Kidney capillary endothelial cell (primary cell): Measurements from ENCODE around the gene ANTXR2.

ENCODE experiments used
- DNase-seq: peaks from one replicate; pipeline ENCODE4 v3.0.0-alpha.2; 2018; ENCODE audit warnings: low spot score

The ANTXR2 gene

DNA sequence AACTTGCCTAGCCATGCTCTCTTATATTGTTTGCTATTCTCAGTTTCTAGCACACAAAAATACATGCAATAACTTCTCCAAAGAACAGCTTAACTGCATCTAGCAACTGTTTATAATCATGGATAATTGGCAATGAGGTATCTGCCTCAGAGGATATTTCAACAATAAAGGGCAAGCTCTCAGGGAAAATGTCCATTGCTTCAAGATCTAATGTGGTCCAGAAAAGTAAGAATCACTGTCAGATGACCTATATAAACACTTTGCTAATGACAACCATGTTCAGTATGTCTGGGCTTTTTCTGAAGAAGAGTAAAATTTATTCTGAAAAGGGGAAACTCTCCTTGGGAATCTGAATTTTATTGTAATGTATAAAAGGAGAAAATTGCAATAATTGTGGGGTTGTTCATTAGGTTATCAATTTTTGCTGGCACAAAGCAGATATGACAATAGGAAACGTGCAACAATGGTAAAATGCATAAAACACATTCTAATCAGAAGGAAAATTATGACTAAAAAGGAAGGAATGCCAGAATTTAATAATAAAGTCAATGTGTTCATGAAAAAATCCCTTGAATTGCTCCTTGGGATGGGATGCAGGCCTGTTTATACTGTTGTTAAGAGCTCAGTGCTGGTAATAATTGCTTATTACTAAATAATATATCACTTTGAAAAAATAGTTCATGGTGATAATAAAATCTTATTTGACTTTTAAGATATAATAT lies 90.3 kb downstream of the ANTXR2 start:
- DNase-seq, result no peak

DNA sequence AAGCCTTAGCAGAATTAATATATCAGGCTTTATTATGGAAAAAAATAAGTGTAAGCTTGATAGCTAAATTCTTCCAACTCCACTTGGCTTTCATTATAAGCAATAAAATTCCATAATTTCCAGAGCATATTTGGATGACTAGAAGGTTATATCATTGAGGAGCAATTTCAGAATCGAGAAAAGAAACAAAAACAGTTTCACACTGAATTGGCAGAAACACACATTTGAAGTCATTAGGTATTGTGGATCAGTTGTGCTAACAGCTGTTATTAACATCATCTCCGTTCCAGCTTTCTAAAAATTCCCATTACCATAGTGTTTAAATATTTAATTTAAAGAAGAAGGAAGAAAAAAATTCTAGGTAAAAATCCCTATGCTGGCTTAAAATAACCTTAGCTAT lies 92.6 kb downstream of the ANTXR2 start:
- DNase-seq, result no peak

GRCh38 chr4:79979785-79980437 lies 93.1 kb downstream of the ANTXR2 start:
- DNase-seq, result no peak

DNA sequence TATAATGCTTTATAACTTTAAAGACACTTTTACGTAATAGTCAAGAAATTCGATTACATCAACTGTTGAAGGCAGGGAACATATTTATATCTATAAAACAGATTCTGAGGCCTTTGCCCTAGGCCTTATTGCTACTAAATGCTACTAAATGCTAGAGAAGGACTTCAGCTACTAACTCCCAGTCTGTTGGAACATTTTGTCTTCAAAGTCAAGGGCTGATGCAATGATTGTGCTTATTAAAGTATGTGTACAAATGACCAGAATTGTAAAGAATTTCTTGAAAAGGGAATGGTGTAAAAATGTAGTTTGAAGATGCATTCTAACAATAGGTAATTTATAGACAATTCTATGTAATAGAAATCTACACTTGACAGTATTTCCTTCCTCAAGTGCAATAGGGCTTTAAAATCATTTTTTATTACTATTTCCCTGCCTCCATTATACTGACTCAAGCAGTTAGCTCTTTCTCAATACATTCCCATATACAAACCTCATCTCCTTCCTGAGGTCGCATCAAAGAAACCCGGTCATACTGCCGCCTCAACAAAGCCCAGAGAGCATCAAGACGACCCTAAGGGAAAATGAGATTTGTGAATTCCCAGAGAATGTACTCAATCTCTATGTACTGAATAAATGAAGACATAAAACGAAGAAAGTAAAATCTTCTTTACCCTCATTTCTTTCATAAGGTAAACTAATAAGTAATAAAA lies 95.7 kb downstream of the ANTXR2 start:
- no peak for DNase-seq

DNA sequence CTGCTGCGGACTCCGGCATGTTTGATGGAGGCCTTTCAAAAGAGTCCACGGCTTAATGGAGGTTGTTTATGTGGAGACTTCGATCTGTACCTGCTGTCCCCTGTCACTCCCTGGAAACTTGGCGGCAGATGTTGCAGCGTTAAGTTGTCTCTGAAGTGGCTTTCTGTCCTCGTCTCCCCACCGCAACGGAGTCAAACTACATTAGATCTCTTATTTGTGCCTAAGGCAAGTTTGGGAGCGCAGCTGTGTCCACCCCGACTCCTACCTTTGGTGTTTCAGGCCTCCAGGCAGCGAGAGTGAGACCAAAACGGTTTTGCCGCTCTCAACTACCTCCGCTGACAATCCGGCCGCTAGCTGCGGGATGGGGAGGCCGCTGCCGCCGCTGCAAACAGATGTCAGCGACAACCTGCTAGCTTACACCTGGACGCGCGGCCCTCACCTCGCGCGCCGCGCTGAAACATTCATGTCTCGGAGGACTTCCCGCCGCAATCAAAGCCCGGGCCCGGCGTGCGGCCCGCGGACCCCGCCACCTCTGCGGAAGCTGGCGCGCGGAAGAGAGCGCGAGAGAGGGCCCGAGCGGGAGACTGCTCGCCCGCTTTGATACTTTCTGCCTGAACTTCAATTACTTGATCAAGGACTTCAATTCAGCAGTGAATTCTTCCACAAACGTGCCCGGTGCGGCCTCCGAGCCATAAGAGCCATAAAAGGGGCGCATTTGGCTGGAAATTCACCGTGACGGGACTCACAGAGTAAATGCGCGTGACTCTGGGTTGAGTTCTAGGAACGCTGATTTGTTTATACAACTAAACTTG lies 108.4 kb downstream of the ANTXR2 start:
- no peak for DNase-seq

DNA sequence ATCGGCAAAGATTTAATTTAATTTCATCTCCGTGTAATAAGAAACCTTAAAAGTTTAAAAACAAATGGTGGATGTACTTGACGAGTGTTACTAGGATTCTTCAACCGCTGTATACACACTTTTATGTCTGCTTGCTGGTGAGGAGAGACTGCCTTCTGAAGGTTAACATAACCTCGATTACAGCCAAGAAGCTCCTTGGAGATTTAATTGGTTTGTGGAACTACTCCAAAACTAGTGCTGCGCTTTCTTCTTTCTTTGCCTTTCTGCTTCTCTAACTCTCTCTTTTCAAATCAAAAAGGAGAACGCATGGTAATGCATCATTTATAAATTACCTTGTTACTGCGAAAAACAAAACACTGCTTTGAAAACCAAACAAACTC lies 109.0 kb downstream of the ANTXR2 start:
- no peak for DNase-seq

DNA sequence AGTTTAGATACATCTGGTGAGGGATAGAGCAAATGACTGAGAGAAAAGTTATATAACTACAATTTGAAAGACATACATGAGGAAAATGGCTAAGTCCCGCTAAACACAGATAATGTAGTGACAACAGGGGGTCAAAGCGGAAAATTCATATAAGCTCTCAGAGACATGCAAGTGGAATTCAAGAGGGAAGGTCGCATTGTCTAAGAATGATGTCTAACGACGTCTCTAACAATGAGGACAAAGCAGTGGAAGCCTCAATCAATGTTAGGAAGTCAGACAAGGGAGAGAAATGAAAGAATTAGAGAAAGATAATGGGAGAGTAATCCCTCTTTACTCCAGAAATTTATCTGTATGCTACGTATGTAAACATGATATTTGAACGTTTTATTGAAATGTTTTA lies 113.4 kb downstream of the ANTXR2 start:
- DNase-seq, result no peak

- no peak for DNase-seq
These were observed 114.4 kb downstream of the ANTXR2 start for GRCh38 chr4:79958466-79959264.

DNA sequence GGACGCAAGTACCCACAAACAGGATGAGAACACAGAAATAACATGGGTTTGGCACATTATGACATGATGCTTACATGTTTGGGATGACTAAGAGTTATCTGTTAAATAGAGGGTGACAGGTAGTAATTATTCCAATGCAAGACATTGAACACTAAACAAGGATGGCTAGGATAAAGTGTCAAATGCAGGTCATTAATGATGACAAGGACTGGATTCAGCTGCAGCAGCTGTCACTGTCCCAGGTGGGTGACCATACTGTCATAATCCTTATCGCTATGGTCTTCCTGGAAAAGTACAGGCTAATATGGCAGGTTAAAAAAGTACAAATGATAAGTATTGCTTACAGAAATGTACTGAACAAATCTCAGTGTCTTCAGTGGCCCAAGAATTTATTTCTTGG lies 123.9 kb downstream of the ANTXR2 start:
- no peak for DNase-seq

DNA sequence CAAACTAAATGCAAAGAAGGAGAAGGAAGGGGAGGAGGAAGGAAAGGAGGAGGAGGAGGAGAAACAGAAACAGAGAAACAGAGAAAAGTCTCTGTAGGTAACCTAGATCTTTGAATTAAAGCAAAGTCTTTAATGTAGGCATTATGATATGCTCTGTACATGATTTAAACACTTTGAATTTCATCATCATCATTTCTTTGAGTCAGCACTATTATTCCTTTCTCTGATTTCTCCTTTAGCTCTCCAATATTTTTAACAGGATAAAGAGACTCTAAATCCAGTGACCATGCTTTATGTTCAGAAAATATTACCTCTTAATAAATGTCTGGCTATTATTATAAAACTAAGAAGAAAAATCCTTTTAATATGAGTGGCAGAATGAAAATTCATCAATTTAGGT lies 124.3 kb downstream of the ANTXR2 start:
- no peak for DNase-seq

DNA sequence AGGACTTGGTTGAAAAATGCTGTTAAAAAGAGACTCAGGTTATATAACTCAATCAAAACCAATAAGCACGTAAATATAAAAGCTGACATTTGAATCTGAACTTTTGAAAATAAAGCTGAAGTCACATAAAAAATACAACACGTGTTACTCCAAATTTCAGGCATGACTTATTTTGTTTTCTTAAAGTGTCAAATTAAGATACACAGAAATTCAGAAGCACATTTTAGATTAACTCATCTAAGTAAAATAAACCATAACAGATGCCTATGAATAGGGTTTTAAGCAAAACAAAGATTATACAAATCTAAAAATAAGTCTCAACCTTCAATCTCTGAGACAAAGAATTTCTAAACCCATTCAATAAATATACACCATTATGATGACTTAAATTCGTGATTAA lies 124.8 kb downstream of the ANTXR2 start:
- no peak for DNase-seq

DNA sequence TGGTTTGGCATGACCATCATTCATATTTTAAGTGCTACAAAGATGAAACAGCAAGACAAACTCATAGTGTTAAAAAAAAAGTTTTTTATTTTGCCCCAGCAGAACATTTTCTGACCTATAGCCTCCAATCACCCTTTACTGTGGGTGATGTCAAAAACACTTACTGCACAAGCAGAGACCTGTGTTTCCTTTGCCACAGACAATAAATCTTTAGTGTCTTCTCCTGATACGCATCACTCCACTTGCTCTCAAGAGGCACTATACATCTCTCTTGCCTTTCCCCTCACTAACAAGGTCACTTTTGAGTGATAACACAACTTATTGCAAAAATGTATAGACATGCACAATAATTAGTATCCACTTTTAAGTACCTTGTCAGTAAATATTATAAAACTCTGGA lies 125.6 kb downstream of the ANTXR2 start:
- DNase-seq, result no peak

DNA sequence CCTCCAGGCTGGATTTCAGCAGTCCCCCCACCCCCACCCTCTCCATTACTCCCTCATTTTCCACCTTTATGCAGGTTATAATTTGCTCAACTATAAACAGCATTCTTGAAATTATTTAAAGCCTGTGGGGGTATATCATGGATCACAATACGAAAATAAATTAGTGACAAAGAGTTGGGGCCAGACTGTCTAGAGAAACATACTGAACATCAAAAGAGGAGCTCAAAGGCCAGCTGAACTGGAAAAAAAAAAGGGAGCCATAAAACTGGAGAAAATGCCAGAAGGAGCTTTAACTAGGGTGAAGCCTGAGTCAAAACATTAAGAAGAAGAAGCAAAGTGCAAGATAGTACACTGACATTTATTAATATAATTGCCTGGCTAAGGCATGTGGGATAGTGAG lies 137.8 kb downstream of the ANTXR2 start:
- no peak for DNase-seq

GRCh38 chr4:79934660-79935059 lies 138.4 kb downstream of the ANTXR2 start:
- DNase-seq, result no peak

GRCh38 chr4:79927931-79928330 lies 145.1 kb downstream of the ANTXR2 start:
- no peak for DNase-seq

GRCh38 chr4:79923281-79923680 lies 149.7 kb downstream of the ANTXR2 start:
- peak; percentile 52 for DNase-seq

- no peak for DNase-seq
These were observed 151.0 kb downstream of the ANTXR2 start for GRCh38 chr4:79922011-79922410.

- no peak for DNase-seq
These were observed 152.7 kb downstream of the ANTXR2 start for GRCh38 chr4:79920163-79920853.

DNA sequence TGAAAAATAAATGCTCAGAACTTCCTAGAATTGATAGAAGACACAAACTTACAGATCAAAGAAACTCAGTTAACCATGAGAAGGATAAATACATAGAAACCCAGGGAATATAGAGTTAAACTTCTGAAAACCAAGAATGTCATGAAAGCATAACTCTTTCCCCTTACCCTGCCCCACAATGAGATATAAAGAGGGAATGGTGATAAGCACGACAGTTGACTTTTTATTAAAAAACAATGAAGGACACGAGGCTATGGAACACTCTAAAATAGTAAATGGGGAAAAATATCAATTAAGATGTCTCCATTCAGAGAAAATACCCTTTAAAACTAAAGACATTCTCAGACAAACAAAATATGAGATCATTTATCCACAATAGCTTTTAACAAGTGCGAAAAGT lies 154.7 kb downstream of the ANTXR2 start:
- no peak for DNase-seq

GRCh38 chr4:79917246-79917645 lies 155.8 kb downstream of the ANTXR2 start:
- peak; percentile 30 for DNase-seq

DNA sequence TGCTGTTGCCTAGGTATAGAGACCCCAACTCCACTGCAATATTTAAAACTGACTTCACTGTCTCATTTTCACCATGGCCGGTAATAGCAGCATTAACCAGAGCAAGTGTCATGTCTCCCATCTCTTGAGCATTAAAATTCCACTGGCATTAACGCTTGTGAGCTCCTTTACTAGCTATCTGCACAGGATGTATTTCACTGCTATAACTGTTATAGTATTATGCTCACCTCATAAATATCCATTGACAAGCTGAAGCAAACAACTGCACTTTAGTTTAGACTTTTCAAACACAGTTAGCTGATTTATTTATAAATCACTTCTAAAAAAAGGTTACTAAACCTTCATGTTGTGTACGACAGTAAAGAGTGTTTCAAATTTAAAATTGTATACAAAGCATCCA lies 157.8 kb downstream of the ANTXR2 start:
- no peak for DNase-seq
